Activated T-cell treated with anti-CD3 and anti-CD28 coated beads, Interleukin-2, amount 50 U/mL, for 72 hours (primary cell): ENCODE data around the gene SNTN. TPM values are rescaled to one million over a fixed set of nuclear protein-coding genes. Genes with fewer than 3 reads are reported as not detected.

Source experiments
- ATAC-seq, 2 donors: fragments of 150-1000 bp; cut with Tn5 transposase; replicated peaks in 1 of 2; 2 replicates each; pipeline ENCODE4 v1.10.0; 2021; ENCODE audit warnings: moderate library complexity in 2 of 2, mild to moderate bottlenecking in 1 of 2
- DNase-seq, 2 donors: peaks; one replicate each; pipeline ENCODE4 v3.0.0; 2021 to 2022; ENCODE audit warnings: mixed read lengths in 1 of 2
- H3K27ac Mint-ChIP-seq: one replicate; pipeline ENCODE4 v1.8.0; 2022; ENCODE audit warnings: mild to moderate bottlenecking, moderate library complexity, mixed read lengths
- H3K27me3 Mint-ChIP-seq: one replicate; pipeline ENCODE4 v1.8.0; 2022; ENCODE audit warnings: low read depth, mixed read lengths
- H3K36me3 Mint-ChIP-seq, 2 donors: one replicate each; pipeline ENCODE4 v1.8.0; 2022; ENCODE audit warnings: mixed read lengths in 2 of 2, mild to moderate bottlenecking in 1 of 2; ENCODE audit not compliant: insufficient read depth in 2 of 2
- H3K4me1 Mint-ChIP-seq: one replicate; pipeline ENCODE4 v1.8.0; 2022; ENCODE audit warnings: low read depth, mixed read lengths
- H3K4me3 Mint-ChIP-seq, 2 donors: one replicate each; pipeline ENCODE4 v1.8.0; 2022; ENCODE audit warnings: mild to moderate bottlenecking in 2 of 2, mixed read lengths in 2 of 2, moderate library complexity in 2 of 2
- H3K9me3 Mint-ChIP-seq, 2 donors: one replicate each; pipeline ENCODE4 v1.8.0; 2022; ENCODE audit warnings: mixed read lengths in 2 of 2
- total RNA-seq, 2 donors: library from RNA; stranded (reverse); gene quantifications; one replicate each; pipeline ENCODE4 v1.2.3, GENCODE V29; 2022

SNTN gene
- total RNA-seq, 2 donors from 2014 or later: not detected

- H3K27me3 Mint-ChIP-seq: no peaks in the 10 kb centered on the region
- DNase-seq (no peak), ATAC-seq (no peak)
- H3K9me3 Mint-ChIP-seq: peaks cover 1 to 2% of the 10 kb centered on the region in 2 donors
- H3K4me1 Mint-ChIP-seq: no peaks in the 10 kb centered on the region
- no peak overlapping the region for H3K27ac Mint-ChIP-seq
- no peaks in the 10 kb centered on the region for H3K36me3 Mint-ChIP-seq
- no peak overlapping the region for H3K4me3 Mint-ChIP-seq
Observed at GRCh38 chr3:63687278-63688225, 35.1 kb downstream of the SNTN start.

DNA sequence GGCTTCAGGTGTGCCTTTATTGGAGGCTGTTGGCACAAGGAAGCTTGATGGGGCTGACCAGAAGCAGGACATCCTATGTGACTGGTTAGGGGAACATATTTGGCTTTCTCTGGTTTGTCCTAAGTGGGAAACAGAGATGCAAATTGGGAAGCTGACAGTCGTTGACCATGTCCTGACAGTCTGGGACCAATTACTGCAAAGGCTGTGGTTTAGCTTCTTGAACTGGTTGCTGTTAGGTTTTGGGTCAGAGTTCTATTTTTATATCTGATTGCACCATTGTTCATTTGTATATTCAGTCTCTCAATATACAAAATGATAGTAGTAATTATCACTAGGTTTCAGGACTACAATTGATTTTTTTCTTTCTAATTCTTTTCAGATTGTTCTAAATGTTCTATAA is 36.8 kb downstream of the SNTN start:
- DNase-seq: no peak
- no peak overlapping the region for H3K27ac Mint-ChIP-seq
- no peaks in the 10 kb centered on the region for H3K4me1 Mint-ChIP-seq
- no peaks in the 10 kb centered on the region for H3K36me3 Mint-ChIP-seq
- ATAC-seq: no peak
- no peak overlapping the region for H3K4me3 Mint-ChIP-seq
- H3K9me3 Mint-ChIP-seq: peaks cover 3 to 5% of the 10 kb centered on the region in 2 donors
- H3K27me3 Mint-ChIP-seq: no peaks in the 10 kb centered on the region

- DNase-seq: no peak
- H3K36me3 Mint-ChIP-seq: peaks cover 1% of the 10 kb centered on the region in 2 donors
- H3K4me1 Mint-ChIP-seq: no peaks in the 10 kb centered on the region
- H3K27me3 Mint-ChIP-seq: no peaks in the 10 kb centered on the region
- H3K27ac Mint-ChIP-seq: no peak overlapping the region
- ATAC-seq: no peak
- peaks cover 6 to 7% of the 10 kb centered on the region in 2 donors for H3K9me3 Mint-ChIP-seq
- H3K4me3 Mint-ChIP-seq: no peak overlapping the region
Observed at GRCh38 chr3:63693351-63693750, 40.9 kb downstream of the SNTN start.

GRCh38 chr3:63705092-63705645 is 52.7 kb downstream of the SNTN start:
- no peak for DNase-seq
- Mint-ChIP-seq H3K27ac (no peak overlapping the region), H3K4me3 (no peak overlapping the region), H3K27me3 (no peaks in the 10 kb centered on the region), H3K4me1 (no peaks in the 10 kb centered on the region), H3K9me3 (peaks cover 0 to 2% of the 10 kb centered on the region in 2 donors), H3K36me3 (no peaks in the 10 kb centered on the region)
- ATAC-seq: no peak

GRCh38 chr3:63706321-63707085 is 54.0 kb downstream of the SNTN start:
- DNase-seq (no peak), ATAC-seq (no peak)
- Mint-ChIP-seq H3K36me3 (no peaks in the 10 kb centered on the region), H3K27me3 (no peaks in the 10 kb centered on the region), H3K4me1 (no peaks in the 10 kb centered on the region), H3K4me3 (no peak overlapping the region), H3K9me3 (peaks cover 0 to under 1% of the 10 kb centered on the region in 2 donors), H3K27ac (no peak overlapping the region)

- Mint-ChIP-seq H3K27ac (no peak overlapping the region), H3K4me3 (no peak overlapping the region)
- no peak for ATAC-seq
Observed at GRCh38 chr3:63707731-63708130, 55.3 kb downstream of the SNTN start.

DNA sequence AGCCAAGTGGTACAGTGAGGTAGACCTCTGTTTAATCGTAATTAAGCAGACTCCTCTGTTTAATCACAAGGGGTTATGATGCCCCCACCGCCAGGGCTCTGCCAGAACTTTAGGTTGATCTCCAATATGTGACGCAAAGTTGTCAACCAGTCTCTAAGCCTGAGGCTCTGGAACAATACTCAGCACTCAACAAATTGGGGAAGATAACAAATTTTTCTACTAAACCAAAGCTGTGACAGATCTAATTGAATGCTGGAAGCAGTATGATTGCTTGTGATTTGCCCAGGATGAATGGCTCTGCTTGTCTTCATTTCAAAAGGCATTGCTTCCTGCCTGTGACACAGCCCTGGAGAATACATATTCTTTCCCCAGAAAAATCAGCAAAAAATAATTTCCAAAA is 57.1 kb downstream of the SNTN start:
- H3K27me3 Mint-ChIP-seq: no peaks in the 10 kb centered on the region
- no peaks in the 10 kb centered on the region for H3K4me1 Mint-ChIP-seq
- no peaks in the 10 kb centered on the region for H3K9me3 Mint-ChIP-seq
- no peak overlapping the region for H3K4me3 Mint-ChIP-seq
- no peak for DNase-seq
- H3K36me3 Mint-ChIP-seq: no peaks in the 10 kb centered on the region
- no peak for ATAC-seq
- H3K27ac Mint-ChIP-seq: no peak overlapping the region

More at GRCh38 chr3:63707731-63708130, 55.3 kb downstream of the SNTN start:
- DNase-seq: no peak
- Mint-ChIP-seq H3K9me3 (no peaks in the 10 kb centered on the region), H3K36me3 (no peaks in the 10 kb centered on the region), H3K4me1 (no peaks in the 10 kb centered on the region), H3K27me3 (no peaks in the 10 kb centered on the region)

Other genes starting within 250 kb of the SNTN start
- gene C3orf49, start 166.6 kb downstream of the SNTN start, total RNA-seq: not detected
- 10 to 100 TPM; 79.0 to 80.9 TPM for gene THOC7, start 211.1 kb downstream of the SNTN start, total RNA-seq
- gene ATXN7, start 211.2 kb downstream of the SNTN start, total RNA-seq: 10 to 100 TPM; 49.9 to 51.3 TPM